ENCODE data around the gene CACNB2.

Gene CACNB2

GRCh38 chr10:18140149-18140956 lies at the start of gene CACNB2:
TSS of gene CACNB2 (plus strand) at chr10:18140424.
- DNase-seq (ENCODE audit: low read depth in 2 of 2) = no peak

DNA sequence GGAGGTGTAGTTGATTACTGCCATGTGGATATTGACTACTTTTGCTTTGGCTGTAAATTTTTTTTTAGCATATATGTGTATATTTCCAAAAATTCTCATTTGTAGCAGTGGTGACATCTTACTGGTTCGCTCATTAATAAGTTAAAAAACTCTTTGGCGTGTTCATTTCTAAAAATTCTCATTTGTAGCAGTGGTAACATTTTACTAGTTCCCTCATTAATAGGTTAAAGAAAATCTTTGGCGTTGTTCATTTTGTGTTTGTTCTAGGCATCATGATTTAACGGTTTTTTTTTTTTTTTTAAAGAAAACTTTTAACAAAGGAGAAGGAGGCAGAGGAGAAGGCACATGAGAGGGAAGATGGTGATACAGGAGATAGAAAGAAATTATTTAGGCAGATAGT lies 45.9 kb upstream of the CACNB2 start:
- no peak for DNase-seq (ENCODE audit: low read depth in 2 of 2)

DNA sequence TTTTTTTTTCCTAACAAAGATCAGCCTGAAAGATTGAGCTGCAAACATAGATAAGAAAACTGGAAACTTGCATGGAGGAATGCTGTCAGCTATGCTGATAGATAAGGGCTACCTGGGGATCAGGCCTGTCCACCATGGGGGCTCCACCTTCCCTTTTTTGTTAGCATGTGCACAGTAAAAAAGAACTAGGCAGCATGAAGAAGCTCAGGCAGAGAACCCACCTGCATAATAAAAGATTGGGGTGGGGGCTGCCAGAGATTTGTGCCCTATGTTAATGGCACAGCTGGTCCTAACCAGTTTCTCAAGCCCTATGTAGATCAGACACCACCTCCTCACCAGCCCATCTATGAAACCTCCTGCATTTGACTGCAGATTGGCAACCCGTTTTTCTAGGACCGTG lies 45.4 kb upstream of the CACNB2 start:
- DNase-seq (ENCODE audit: low read depth in 2 of 2) = no peak

DNA sequence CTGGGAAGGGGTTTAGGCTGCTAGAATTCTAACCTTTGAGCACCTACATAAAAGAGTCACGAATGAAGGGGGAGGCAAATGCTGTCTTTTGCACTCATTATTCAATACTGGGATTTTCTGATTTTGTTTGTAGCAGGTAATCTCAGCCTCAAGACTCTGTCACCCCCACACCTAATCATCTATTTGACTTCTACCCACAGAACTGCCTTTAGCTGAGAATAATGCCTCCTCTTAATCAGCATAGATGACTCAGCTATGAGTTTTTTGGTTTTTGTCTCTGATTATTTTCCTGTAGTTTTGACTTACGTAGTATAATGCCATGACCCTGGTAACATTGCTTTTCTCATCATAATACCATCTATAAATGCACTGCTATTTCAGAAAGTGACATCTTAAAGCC lies 42.7 kb upstream of the CACNB2 start:
- no peak for DNase-seq (ENCODE audit: low read depth in 2 of 2)

GRCh38 chr10:18098201-18098600 lies 42.0 kb upstream of the CACNB2 start:
- DNase-seq (ENCODE audit: low read depth in 2 of 2) = no peak

DNA sequence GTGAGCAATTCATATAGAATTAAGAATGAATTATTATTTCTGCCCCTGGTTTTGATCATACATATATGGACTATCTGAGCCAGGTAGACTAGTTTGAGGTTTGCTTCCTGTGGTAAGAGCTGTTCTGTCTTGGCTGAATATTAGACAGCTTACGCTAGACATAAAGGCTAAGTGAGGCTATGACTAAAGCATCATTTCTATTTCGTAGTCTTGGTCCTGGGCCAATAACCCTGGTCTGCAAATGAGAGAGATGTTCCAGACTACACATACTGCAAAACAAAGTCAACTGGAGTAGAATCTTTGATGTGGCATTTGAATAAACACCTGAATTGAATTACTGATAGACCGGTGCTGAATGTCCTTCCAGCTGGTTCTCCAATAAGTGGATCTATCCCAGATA lies 40.8 kb upstream of the CACNB2 start:
- no peak for DNase-seq (ENCODE audit: low read depth in 2 of 2)

- DNase-seq (ENCODE audit: low read depth in 2 of 2) = no peak
Observed at GRCh38 chr10:18100669-18101068, 39.6 kb upstream of the CACNB2 start.

DNA sequence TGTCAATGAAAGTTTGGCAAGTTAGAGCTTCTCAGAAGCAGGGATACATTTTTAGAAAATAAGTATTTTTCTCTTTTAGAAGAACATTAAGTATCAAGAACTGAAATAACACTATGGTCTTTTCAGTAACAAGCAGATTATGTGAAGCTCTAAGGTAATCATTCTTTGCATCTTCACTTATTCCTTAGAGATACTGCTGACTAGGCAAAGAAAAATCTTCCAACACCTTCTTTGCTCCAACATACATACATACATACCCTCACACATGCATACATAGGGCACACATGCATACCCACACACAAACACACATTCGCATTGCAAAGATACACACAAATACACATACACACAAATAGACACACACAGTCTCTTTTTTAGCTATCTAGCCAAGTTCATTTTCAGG lies 37.8 kb upstream of the CACNB2 start:
- DNase-seq (ENCODE audit: low read depth in 2 of 2) = no peak

DNA sequence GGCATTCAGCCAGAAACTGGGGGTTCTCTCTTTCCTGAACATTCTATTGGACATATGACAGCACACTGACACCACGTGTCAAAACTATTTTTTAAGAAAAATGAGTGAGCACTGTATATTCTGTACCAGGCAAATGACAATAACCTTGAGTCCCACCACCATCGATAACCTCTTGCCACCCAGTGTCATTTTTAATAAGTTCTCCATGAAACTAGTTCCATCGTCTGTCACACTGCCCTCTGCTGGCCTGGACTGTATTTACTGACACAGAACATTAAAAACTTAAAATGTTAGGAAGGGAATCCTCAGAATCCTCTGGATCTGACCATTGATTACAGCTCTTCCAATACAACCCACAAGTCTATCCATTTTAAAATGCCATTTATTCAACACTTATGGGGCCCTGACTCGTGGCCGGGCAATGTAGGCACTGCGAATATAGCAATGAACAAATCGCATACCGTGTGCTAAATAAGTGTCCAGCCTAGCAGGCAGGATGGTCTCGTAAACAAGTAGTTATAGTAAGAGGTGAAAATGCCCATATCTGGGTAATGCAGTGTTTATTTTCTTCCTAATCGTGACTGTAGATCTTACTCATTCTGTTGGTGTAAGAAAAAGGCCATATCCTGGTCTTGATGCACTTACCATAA lies 35.9 kb upstream of the CACNB2 start:
- DNase-seq (ENCODE audit: low read depth in 2 of 2) = peak in 1 of 2 donors; percentile 4

DNA sequence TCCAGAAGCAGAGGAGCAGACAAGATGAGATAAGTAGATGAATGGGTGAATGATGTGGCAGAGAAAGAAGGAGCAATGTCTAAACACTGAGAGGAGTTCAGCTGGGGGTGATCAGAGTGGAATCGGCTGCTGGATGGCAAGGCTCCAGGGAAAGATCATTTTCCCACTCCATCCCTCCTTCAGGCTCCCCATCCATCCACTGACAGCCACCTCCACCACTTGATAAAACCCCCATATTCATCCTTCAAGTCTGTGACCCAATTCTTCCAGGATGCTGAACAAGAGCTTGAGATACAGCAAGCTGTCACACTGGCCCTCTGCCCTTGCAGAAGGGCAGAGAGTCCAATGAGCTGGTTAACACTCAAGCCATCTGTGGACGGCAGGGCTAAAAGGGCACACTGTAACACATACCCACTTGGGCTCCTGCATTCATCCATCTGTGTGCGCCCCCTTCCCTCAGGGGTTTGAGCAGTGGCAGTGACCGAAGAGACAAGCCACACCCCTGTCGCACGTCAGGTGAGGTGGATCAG lies 30.8 kb upstream of the CACNB2 start:
- DNase-seq (ENCODE audit: low read depth in 2 of 2) = no peak

DNA sequence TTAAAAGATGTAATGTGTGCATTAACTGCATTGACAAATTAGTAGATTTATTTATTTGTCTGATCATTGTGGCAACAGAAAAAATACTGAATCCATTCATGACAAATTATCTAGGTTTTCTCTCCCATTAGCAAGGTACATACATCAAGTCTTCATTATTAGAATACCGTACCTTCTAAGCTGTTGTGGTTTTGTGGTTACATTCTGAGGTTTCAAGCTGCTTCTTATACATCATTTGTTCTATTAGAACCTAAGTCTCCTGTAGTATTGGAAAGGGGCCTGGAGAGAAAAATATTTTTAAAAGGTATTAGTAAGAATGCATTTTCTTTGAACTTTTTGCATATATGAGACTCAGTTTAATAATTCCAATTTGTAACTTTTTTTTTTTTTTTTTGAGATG lies 26.3 kb upstream of the CACNB2 start:
- no peak for DNase-seq (ENCODE audit: low read depth in 2 of 2)

- no peak for DNase-seq (ENCODE audit: low read depth in 2 of 2)
Observed at GRCh38 chr10:18117276-18117675, 22.9 kb upstream of the CACNB2 start.

DNA sequence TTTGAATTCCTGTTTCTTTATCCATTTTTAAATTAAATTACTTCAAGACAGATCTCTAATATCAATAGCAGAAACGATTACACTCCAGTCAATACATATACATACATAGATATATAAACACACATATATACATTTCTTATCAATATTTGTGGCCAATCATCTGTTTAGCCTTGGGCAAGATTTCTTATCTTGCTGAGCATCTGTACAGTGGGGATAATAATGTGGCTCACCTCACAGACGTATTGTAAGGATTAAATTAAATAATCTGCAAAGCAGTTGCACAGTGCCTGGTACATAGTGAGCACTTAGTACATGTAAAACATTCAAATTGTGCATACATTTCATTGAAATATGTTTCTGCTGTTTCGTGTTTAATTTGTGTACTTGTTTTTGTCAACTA lies 17.5 kb upstream of the CACNB2 start:
- DNase-seq (ENCODE audit: low read depth in 2 of 2) = no peak

DNA sequence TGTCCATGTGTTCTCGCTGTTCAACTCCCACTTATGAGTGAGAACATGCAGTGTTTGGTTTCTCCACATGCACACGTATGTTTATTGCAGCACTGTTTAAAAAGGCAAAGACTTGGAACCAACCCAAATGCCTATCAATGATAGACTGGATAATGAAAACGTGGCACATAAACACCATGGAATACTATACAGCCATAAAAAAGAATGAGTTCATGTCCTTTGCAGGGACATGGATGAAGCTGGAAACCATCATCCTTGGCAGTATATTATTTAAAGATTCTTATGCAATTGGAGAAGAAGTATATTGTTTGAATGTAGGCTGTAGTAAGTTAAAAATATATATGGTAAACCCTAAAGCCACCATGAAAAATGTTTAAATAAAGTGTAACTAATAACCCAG lies 7.2 kb upstream of the CACNB2 start:
- DNase-seq (ENCODE audit: low read depth in 2 of 2) = no peak

GRCh38 chr10:18134509-18134908 lies 5.7 kb upstream of the CACNB2 start:
- no peak for DNase-seq (ENCODE audit: low read depth in 2 of 2)

GRCh38 chr10:18134921-18135320 lies 5.3 kb upstream of the CACNB2 start:
- no peak for DNase-seq (ENCODE audit: low read depth in 2 of 2)

GRCh38 chr10:18136073-18136791 lies 4.0 kb upstream of the CACNB2 start:
- no peak for DNase-seq (ENCODE audit: low read depth in 2 of 2)

- DNase-seq (ENCODE audit: low read depth in 2 of 2) = no peak
Observed at GRCh38 chr10:18137111-18137510, 3.1 kb upstream of the CACNB2 start.

GRCh38 chr10:18140957-18141845 lies 977 bp downstream of the CACNB2 start:
- DNase-seq (ENCODE audit: low read depth in 2 of 2) = no peak

GRCh38 chr10:18142151-18142550 lies 1.9 kb downstream of the CACNB2 start:
- DNase-seq (ENCODE audit: low read depth in 2 of 2) = no peak

DNA sequence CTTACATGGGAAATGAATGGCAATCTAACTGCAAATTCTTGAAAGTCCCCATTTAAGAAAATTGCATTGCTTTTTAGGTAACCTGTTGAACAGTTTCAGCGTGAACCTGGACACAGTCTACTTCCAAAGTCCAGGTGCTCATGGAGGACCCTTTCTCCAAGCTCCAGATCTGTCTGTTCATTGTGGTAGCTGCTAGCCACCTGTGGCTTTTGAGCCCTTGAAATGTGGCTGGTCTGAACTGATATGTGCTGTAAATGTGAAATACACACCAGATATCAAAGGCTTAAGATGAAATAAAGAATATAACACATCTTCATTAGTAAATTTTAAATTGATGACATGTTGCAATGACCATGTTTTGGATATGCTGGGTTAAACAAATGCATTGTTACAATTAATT lies 4.2 kb downstream of the CACNB2 start:
- no peak for DNase-seq (ENCODE audit: low read depth in 2 of 2)

GRCh38 chr10:18144928-18145327 lies 4.7 kb downstream of the CACNB2 start:
- no peak for DNase-seq (ENCODE audit: low read depth in 2 of 2)
